Measurements from ENCODE around the gene TMEM185B. TPM values are rescaled to one million over a fixed set of nuclear protein-coding genes. Genes with fewer than 3 reads are reported as not detected.
"Not testable (repeated sequence)": the region's sequence is repeated elsewhere in the genome, so short reads cannot be mapped to it uniquely, and the experiment has no call there.

The TMEM185B gene
- total RNA-seq, 1 donor from 2014 or later = 23.0 TPM

- Mint-ChIP-seq H3K4me3 (no peak overlapping the region), H3K9me3 (no peaks in the 10 kb centered on the region), H3K27ac (no peak overlapping the region), H3K4me1 (ENCODE audit: unreplicated experiment) (no peaks in the 10 kb centered on the region), H3K36me3 (peaks cover 15% of the 10 kb centered on the region), H3K27me3 (no peaks in the 10 kb centered on the region)
- DNase-seq (ENCODE audit: extremely low spot score, unreplicated experiment) = no peak
- no peak for TF ChIP-seq CTCF (conservative IDR thresholded peaks at IDR 0.05)
These were observed 41.8 kb upstream of the TMEM185B start for GRCh38 chr2:120265006-120265405.

GRCh38 chr2:120262761-120263428, 39.7 kb upstream of the TMEM185B start:
- H3K36me3 Mint-ChIP-seq = peaks cover 18% of the 10 kb centered on the region
- H3K9me3 Mint-ChIP-seq = no peaks in the 10 kb centered on the region
- TF ChIP-seq CTCF (conservative IDR thresholded peaks at IDR 0.05) = no peak
- no peaks in the 10 kb centered on the region for H3K27me3 Mint-ChIP-seq
- peaks cover 5% of the 10 kb centered on the region for H3K4me1 Mint-ChIP-seq (ENCODE audit: unreplicated experiment)
- no peak overlapping the region for H3K27ac Mint-ChIP-seq
- no peak overlapping the region for H3K4me3 Mint-ChIP-seq
- DNase-seq (ENCODE audit: extremely low spot score, unreplicated experiment) = no peak

GRCh38 chr2:120262150-120262549, 39.0 kb upstream of the TMEM185B start:
- H3K27me3 Mint-ChIP-seq = no peaks in the 10 kb centered on the region

GRCh38 chr2:120261387-120262006, 38.3 kb upstream of the TMEM185B start:
- no peak for DNase-seq (ENCODE audit: extremely low spot score, unreplicated experiment)
- Mint-ChIP-seq H3K27me3 (no peaks in the 10 kb centered on the region), H3K9me3 (no peaks in the 10 kb centered on the region), H3K4me1 (ENCODE audit: unreplicated experiment) (peaks cover 15% of the 10 kb centered on the region), H3K27ac (no peak overlapping the region), H3K36me3 (peaks cover 20% of the 10 kb centered on the region), H3K4me3 (no peak overlapping the region)
- no peak for TF ChIP-seq CTCF (conservative IDR thresholded peaks at IDR 0.05)

More at GRCh38 chr2:120262150-120262549, 39.0 kb upstream of the TMEM185B start:
- peaks cover 12% of the 10 kb centered on the region for H3K4me1 Mint-ChIP-seq (ENCODE audit: unreplicated experiment)
- no peaks in the 10 kb centered on the region for H3K9me3 Mint-ChIP-seq
- no peak overlapping the region for H3K27ac Mint-ChIP-seq
- no peak overlapping the region for H3K4me3 Mint-ChIP-seq
- no peak for DNase-seq (ENCODE audit: extremely low spot score, unreplicated experiment)
- peaks cover 20% of the 10 kb centered on the region for H3K36me3 Mint-ChIP-seq
- no peak for TF ChIP-seq CTCF (conservative IDR thresholded peaks at IDR 0.05)

- TF ChIP-seq CTCF (conservative IDR thresholded peaks at IDR 0.05) = no peak
- peaks cover 25% of the 10 kb centered on the region for H3K36me3 Mint-ChIP-seq
- no peaks in the 10 kb centered on the region for H3K9me3 Mint-ChIP-seq
- no peak overlapping the region for H3K4me3 Mint-ChIP-seq
- H3K4me1 Mint-ChIP-seq (ENCODE audit: unreplicated experiment) = peaks cover 15% of the 10 kb centered on the region
- H3K27me3 Mint-ChIP-seq = no peaks in the 10 kb centered on the region
- H3K27ac Mint-ChIP-seq = no peak overlapping the region
- no peak for DNase-seq (ENCODE audit: extremely low spot score, unreplicated experiment)
These were observed 37.5 kb upstream of the TMEM185B start for GRCh38 chr2:120260736-120261135.

GRCh38 chr2:120259939-120260338, 36.7 kb upstream of the TMEM185B start:
- Mint-ChIP-seq H3K36me3 (peaks cover 28% of the 10 kb centered on the region), H3K4me1 (ENCODE audit: unreplicated experiment) (peaks cover 23% of the 10 kb centered on the region)
- not testable (repeated sequence) for H3K27ac Mint-ChIP-seq; H3K9me3 Mint-ChIP-seq; H3K4me3 Mint-ChIP-seq; DNase-seq (ENCODE audit: extremely low spot score, unreplicated experiment); H3K27me3 Mint-ChIP-seq
